HG02840 (cell line): ENCODE data around the gene EVA1B.

Experiments used
- ATAC-seq: cut with Tn5 transposase; IDR thresholded peaks from one replicate; pipeline ENCODE4 v1.9.1; 2021; ENCODE audit warnings: mild to moderate bottlenecking, moderate library complexity, moderate number of reproducible peaks; ENCODE audit not compliant: unreplicated experiment, low FRiP score

EVA1B gene

GRCh38 chr1:36285443-36286101, 37.9 kb downstream of the EVA1B start:
- no peak for ATAC-seq

- ATAC-seq: no peak
Measured at GRCh38 chr1:36284517-36284916, 38.9 kb downstream of the EVA1B start.

GRCh38 chr1:36284061-36284460, 39.4 kb downstream of the EVA1B start:
- no peak for ATAC-seq

GRCh38 chr1:36279789-36280296, 43.6 kb downstream of the EVA1B start:
- ATAC-seq: no peak

- ATAC-seq: no peak
Measured at GRCh38 chr1:36279110-36279788, 44.2 kb downstream of the EVA1B start.

- ATAC-seq: no peak
Measured at GRCh38 chr1:36276688-36277087, 46.8 kb downstream of the EVA1B start.

- no peak for ATAC-seq
Measured at GRCh38 chr1:36274201-36274600, 49.2 kb downstream of the EVA1B start.

- ATAC-seq: no peak
Measured at GRCh38 chr1:36273024-36273423, 50.4 kb downstream of the EVA1B start.
